Measurements from ENCODE around the gene OR6M1.

The OR6M1 gene

GRCh38 chr11:123775289-123775688 lies 30.9 kb downstream of the OR6M1 start:
- no peak for DNase-seq

GRCh38 chr11:123773959-123774358 lies 32.2 kb downstream of the OR6M1 start:
- DNase-seq, result no peak

- DNase-seq, result no peak
These were observed 33.1 kb downstream of the OR6M1 start for GRCh38 chr11:123773026-123773425.

- no peak for DNase-seq
These were observed 34.5 kb downstream of the OR6M1 start for GRCh38 chr11:123771664-123772063.

GRCh38 chr11:123770712-123771111 lies 35.4 kb downstream of the OR6M1 start:
- DNase-seq, result no peak

GRCh38 chr11:123765601-123766000 lies 40.5 kb downstream of the OR6M1 start:
- no peak for DNase-seq

- no peak for DNase-seq
These were observed 43.7 kb downstream of the OR6M1 start for GRCh38 chr11:123762422-123762821.

GRCh38 chr11:123760894-123761293 lies 45.3 kb downstream of the OR6M1 start:
- peak in 1 of 5 donors; percentile 59 for DNase-seq

- DNase-seq, result no peak
These were observed 48.2 kb downstream of the OR6M1 start for GRCh38 chr11:123757976-123758375.

GRCh38 chr11:123755813-123756212 lies 50.3 kb downstream of the OR6M1 start:
- DNase-seq, result no peak

All from T-helper 1 cell (primary cell).